SK-N-MC (cell line): ENCODE results near the gene TRHDE.

ENCODE experiments used
- EZH2 ChIP-seq: fragments of 200-600 bp; sonication (generic); IDR thresholded peaks from one replicate; pipeline ENCODE4 v1.6.1; 2017; ENCODE audit warnings: antibody characterized with exemption
- POLR2AphosphoS5 ChIP-seq: IDR thresholded peaks from 2 replicates; pipeline ENCODE4 v1.6.1; 2012; ENCODE audit warnings: mild to moderate bottlenecking, low read depth, low read length, borderline replicate concordance

GRCh38 chr12:72602581-72602980 is 330.4 kb downstream of the TRHDE start:
- TF ChIP-seq POLR2AphosphoS5 (no peak), EZH2 (no peak)
